ENCODE data around the gene B4GALNT1.
"Not testable (repeated sequence)": the region's sequence is repeated elsewhere in the genome, so short reads cannot be mapped to it uniquely, and the experiment has no call there.

B4GALNT1 gene

GRCh38 chr12:57632958-57633840 is at the start of gene B4GALNT1:
Gene B4GALNT1 (minus strand): TSS chr12:57633201. CDS start chr12:57632132, 1,069 bp downstream.
- DNase-seq: peak; percentile 51

DNA sequence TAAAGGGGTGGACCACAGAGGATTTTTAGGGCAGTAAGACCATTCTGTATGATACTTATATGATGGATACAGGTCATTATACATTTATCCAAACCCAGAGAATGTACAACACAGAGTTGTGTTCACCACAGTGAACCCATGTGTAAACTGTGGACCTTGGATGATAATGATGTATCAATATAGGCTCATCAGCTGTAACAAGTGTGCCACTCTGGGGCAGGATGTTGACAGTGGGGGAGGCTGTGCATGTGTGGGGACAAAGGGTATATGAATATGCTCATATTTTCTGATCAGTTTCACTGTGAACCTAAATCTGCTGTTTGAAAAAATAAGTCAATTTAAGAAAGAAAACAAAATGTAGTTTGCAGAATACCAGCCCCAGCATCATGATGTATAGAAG is 46.7 kb upstream of the B4GALNT1 start:
- DNase-seq: no peak

DNA sequence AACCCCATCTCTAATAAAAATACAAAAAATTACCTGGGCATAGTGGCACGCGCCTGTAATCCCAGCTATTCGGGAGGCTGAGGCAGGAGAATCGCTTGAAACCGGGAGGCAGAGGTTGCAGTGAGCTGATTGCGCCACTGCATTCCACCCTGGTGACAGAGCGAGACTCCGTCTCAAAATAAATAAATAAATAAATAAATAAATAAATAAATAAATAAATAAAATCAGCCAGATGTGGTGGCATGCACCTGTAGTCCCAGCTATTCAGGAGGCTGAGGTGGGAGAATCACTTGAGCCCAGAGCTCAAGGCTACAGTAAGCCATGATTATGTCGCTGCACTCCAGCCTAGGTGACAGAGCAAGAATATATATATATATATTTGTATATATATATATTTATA is 44.9 kb upstream of the B4GALNT1 start:
- DNase-seq: not testable (repeated sequence)

GRCh38 chr12:57674691-57675090 is 41.7 kb upstream of the B4GALNT1 start:
- DNase-seq: no peak

DNA sequence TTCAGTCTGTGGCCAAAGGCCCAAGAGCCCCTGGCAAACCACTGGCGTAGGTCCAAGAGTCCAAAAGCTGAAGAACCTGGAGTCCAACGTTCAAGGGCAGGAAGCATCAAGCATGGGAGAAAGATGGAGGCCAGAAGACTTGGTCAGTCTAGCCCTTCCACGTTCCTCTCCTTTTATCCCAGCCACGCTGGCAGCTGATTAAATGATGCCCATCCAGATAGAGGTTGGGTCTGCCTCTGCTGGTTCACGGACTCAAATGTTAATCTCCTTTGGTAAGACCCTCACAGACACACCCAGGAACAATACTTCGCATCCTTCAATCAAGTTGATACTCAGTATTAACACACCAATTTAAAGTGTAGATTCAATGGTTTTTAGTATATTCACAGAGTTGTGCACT is 39.8 kb upstream of the B4GALNT1 start:
- DNase-seq: no peak

- DNase-seq: not testable (repeated sequence)
Observed at GRCh38 chr12:57671811-57672210, 38.8 kb upstream of the B4GALNT1 start.

GRCh38 chr12:57669691-57670090 is 36.7 kb upstream of the B4GALNT1 start:
- not testable (repeated sequence) for DNase-seq

- DNase-seq: no peak
Observed at GRCh38 chr12:57666897-57667296, 33.9 kb upstream of the B4GALNT1 start.

DNA sequence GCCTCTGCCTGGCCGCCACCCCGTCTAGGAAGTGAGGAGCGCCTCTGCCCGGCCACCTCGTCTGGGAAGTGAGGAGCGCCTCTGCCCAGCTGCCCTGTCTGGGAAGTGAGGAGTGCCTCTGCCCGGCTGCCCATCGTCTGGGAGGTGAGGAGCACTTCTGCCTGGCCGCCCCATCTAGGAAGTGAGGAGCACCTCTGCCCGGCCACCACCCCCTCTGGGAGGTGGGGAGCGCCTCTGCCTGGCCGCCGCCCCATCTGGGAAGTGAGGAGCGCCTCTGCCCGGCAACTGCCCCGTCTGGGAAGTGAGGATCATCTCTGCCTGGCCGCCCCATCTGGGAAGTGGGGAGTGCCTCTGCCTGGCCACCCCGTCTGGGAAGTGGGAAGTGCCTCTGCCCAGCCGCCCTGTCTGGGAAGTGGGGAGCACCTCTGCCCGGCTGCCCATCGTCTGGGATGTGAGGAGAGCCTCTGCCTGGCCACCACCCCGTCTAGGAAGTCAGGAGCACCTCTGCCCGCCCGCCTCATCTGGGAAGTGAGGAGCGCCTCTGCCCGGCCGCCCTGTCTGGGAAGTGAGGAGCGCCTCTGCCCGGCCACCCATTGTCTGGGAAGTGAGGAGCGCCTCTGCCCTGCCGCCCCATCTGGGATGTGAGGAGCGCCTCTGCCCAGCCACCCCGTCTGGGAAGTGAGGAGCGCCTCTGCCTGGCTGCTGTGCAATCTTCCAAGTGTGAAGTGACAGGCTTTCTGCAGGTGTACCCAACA is 32.2 kb upstream of the B4GALNT1 start:
- not testable (repeated sequence) for DNase-seq

- DNase-seq: no peak
Observed at GRCh38 chr12:57661376-57661775, 28.4 kb upstream of the B4GALNT1 start.

DNA sequence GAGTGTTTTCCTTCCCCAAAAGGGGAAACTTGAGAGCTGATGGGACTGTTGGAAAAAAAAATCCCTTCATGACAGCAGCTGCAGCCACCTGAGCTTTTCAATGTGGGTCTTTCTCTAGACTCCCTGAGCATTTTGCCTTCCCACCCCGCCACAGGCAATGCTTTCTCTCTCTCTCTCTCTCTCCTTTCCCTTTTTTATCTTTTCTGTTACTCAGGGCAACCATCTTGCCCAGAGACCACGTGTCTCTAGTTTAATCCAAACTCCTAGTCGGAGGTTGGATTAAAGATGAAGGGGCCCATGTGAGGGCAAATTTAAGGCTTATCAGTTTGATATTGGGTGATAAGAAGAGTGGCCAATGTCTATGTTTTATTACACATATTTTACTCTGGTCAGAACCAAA is 25.9 kb upstream of the B4GALNT1 start:
- DNase-seq: no peak

DNA sequence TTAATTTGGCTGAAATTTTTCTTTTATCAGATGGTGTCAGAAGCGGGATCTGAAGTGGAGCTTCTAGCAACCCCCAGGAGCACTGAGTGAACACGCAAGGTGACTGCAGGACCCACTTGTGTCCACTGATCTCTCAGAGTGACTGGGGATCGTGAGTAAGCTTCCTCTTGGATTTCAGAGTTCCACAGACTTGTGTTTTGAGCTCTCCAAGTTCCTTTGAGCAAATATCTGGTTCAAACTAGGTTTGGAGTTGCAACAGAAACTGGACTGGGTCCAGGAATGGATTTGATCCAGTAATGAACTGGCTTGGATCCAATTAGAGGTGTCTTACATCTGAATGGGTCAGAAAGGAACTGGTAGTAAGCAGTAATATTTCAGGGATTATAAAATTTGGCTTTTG is 24.7 kb upstream of the B4GALNT1 start:
- no peak for DNase-seq

DNA sequence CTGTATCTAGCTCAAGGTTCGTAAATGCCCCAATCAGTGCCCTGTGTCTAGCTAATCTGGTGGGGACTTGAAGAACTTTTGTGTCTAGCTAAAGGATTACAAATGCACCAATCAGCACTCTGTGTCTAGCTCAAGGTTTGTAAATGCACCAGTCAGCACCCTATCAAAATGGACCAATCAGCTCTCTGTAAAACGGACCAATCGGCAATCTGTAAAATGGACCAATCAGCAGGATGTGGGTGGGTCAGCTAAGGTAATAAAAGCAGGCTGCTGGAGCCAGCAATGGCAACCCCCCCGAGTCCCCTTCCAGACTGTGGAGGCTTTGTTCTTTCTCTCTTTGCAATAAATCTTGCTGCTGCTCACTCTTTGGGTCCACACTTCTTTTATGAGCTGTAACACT is 23.4 kb upstream of the B4GALNT1 start:
- not testable (repeated sequence) for DNase-seq

- no peak for DNase-seq
Observed at GRCh38 chr12:57655541-57656240, 22.7 kb upstream of the B4GALNT1 start.

- no peak for DNase-seq
Observed at GRCh38 chr12:57654042-57654441, 21.0 kb upstream of the B4GALNT1 start.

GRCh38 chr12:57646659-57647049 is 13.7 kb upstream of the B4GALNT1 start:
- not testable (repeated sequence) for DNase-seq

- not testable (repeated sequence) for DNase-seq
Observed at GRCh38 chr12:57645990-57646658, 13.1 kb upstream of the B4GALNT1 start.

DNA sequence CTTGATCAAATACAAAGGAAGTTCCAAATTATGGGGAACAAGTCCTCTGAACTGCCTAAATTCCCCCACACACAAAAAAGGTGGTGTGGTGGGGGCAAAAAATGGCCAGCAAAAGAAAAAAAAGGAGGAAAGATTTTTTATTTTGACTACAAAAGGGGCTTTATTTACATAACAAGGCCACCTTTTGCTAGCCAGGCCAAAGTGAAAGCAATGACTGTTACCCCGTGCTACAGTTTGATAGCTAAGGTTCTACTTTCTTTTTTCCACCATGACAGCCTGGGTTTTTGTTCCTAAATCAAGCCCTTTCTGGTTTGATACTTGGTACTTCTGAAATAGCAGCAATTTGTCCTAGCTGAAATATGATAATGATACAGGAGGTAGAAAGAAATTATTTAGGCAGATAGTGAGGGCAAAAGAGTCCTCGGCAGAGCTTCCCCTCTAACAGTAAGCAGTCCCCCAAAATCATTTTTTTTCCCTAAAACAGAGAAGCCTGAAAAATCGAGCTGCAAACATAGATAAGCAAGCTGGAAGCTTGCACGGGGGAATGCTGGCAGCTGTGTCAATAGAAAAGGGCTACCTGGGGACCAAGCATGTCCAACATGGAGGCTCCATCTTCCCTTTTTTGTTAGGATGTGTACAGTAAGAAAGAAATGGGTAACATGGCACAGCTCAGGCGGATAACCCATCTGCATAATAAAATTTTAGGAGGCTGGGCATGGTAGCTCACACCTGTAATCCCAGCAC is 8.9 kb upstream of the B4GALNT1 start:
- DNase-seq: no peak

- DNase-seq: no peak
Observed at GRCh38 chr12:57640175-57641042, 7.4 kb upstream of the B4GALNT1 start.

- DNase-seq: no peak
Observed at GRCh38 chr12:57638096-57638495, 5.1 kb upstream of the B4GALNT1 start.

- no peak for DNase-seq
Observed at GRCh38 chr12:57637364-57637763, 4.4 kb upstream of the B4GALNT1 start.

Data from NCI-H1105 (cell line).